IMR-90 (cell line): ENCODE results near the gene LARP4B. TPM values are rescaled to one million over a fixed set of nuclear protein-coding genes. Genes with fewer than 3 reads are reported as not detected.

Experiments
- ATAC-seq: fragments of 200-7000 bp; cut with Tn5 transposase; 2 replicates; pipeline ENCODE4 v1.9.1; 2020; ENCODE audit warnings: low read depth, mild to moderate bottlenecking, moderate library complexity
- BruUV-seq: library from RNA; stranded (reverse); fragments of 400-500 nt; replicated peaks from 2 replicates; lab custom pipeline; 2021; lab: Mats Ljungman, UMichigan
- CTCF ChIA-PET: fragments of 300-600 bp; formaldehyde crosslinking; extraction: SDS; loops from one replicate; lab custom pipeline; 2021; ENCODE audit warnings: antibody characterized with exemption; lab: Yijun Ruan, JAX
- POLR2A ChIA-PET: fragments of 300-600 bp; sonication (Branson Sonifier 250); formaldehyde crosslinking; loops from one replicate; lab custom pipeline; 2022; ENCODE audit warnings: antibody characterized with exemption; ENCODE audit not compliant: unreplicated experiment; lab: Charles Lee
- DNase-seq: peaks from one replicate; pipeline ENCODE4 v3.0.0; 2013
- H2AFZ ChIP-seq: replicated peaks from 2 replicates; pipeline ENCODE3; 2013; ENCODE audit warnings: low read length, mild to moderate bottlenecking; ENCODE audit not compliant: poor library complexity
- H2AK5ac ChIP-seq: 2 replicates; pipeline ENCODE4 v1.6.1; 2013; ENCODE audit warnings: low read depth, low read length, inconsistent platforms
- H2AK9ac ChIP-seq: replicated peaks from 2 replicates; pipeline ENCODE3; 2013; ENCODE audit warnings: mild to moderate bottlenecking, low read depth, low read length, moderate library complexity; ENCODE audit not compliant: poor library complexity
- H2BK120ac ChIP-seq: 2 replicates; pipeline ENCODE4 v1.6.1; 2013; ENCODE audit warnings: low read depth, low read length, inconsistent platforms
- H2BK15ac ChIP-seq: 3 replicates; pipeline ENCODE4 v1.6.1; 2013; ENCODE audit warnings: low read depth, low read length, inconsistent platforms
- H2BK20ac ChIP-seq: 2 replicates; pipeline ENCODE4 v1.6.1; 2013; ENCODE audit warnings: low read depth, mild to moderate bottlenecking, inconsistent platforms, low read length, moderate library complexity
- H2BK5ac ChIP-seq: 2 replicates; pipeline ENCODE4 v1.6.1; 2013; ENCODE audit warnings: mild to moderate bottlenecking, low read depth, low read length, inconsistent platforms; ENCODE audit not compliant: poor library complexity, severe bottlenecking
- H3K14ac ChIP-seq: replicated peaks from 2 replicates; pipeline ENCODE4 v1.6.1; 2013; ENCODE audit warnings: low read depth, low read length, inconsistent platforms
- H3K18ac ChIP-seq: 2 replicates; pipeline ENCODE4 v1.6.1; 2013; ENCODE audit warnings: low read depth, low read length, control low read depth
- H3K23ac ChIP-seq: 2 replicates; pipeline ENCODE4 v1.6.1; 2013; ENCODE audit warnings: low read depth, low read length, inconsistent platforms
- H3K27ac ChIP-seq: 2 replicates; pipeline ENCODE4 v1.5.1; 2013; ENCODE audit warnings: mild to moderate bottlenecking, control low read depth, low read length; ENCODE audit not compliant: insufficient read depth
- H3K27me3 ChIP-seq: 2 replicates; pipeline ENCODE4 v1.6.1; 2013; ENCODE audit warnings: low read length; ENCODE audit not compliant: control insufficient read depth, insufficient read depth
- H3K36me3 ChIP-seq: 2 replicates; pipeline ENCODE4 v1.6.1; 2013; ENCODE audit warnings: low read length, mixed read lengths; ENCODE audit not compliant: control insufficient read depth, insufficient read depth
- H3K4ac ChIP-seq: 2 replicates; pipeline ENCODE4 v1.6.1; 2013; ENCODE audit warnings: low read depth, low read length, inconsistent platforms
- H3K4me1 ChIP-seq: 2 replicates; pipeline ENCODE4 v1.6.1; 2013; ENCODE audit warnings: low read length, mixed read lengths; ENCODE audit not compliant: control insufficient read depth, insufficient read depth
- H3K4me2 ChIP-seq: 2 replicates; pipeline ENCODE4 v1.6.1; 2013; ENCODE audit warnings: low read depth, mild to moderate bottlenecking, control low read depth, low read length, moderate library complexity
- H3K4me3 ChIP-seq: 2 replicates; pipeline ENCODE4 v1.5.1; 2013; ENCODE audit warnings: low read depth, mild to moderate bottlenecking, control low read depth, low read length, moderate library complexity; ENCODE audit not compliant: insufficient read depth
- H3K56ac ChIP-seq: 2 replicates; pipeline ENCODE4 v1.6.1; 2013; ENCODE audit warnings: low read length, inconsistent platforms; ENCODE audit not compliant: insufficient read depth; ENCODE audit errors: extremely low read depth
- H3K79me1 ChIP-seq, 2 experiments: 2 replicates each; pipeline ENCODE4 v1.6.1; 2013; ENCODE audit warnings: low read length in 2 of 2, inconsistent platforms in 1 of 2, low read depth in 1 of 2
- H3K9ac ChIP-seq: 2 replicates; pipeline ENCODE4 v1.6.1; 2013; ENCODE audit warnings: low read depth, low read length, control low read depth
- H3K9me1 ChIP-seq: 2 replicates; pipeline ENCODE4 v1.6.1; 2013; ENCODE audit warnings: low read length, inconsistent platforms; ENCODE audit not compliant: insufficient read depth
- H3K9me3 ChIP-seq: 2 replicates; pipeline ENCODE4 v1.6.1; 2013; ENCODE audit warnings: low read length; ENCODE audit not compliant: control insufficient read depth, insufficient read depth
- H4K20me1 ChIP-seq: 2 replicates; pipeline ENCODE4 v1.6.1; 2013; ENCODE audit warnings: low read length, inconsistent platforms; ENCODE audit not compliant: insufficient read depth
- H4K5ac ChIP-seq: 2 replicates; pipeline ENCODE4 v1.6.1; 2013; ENCODE audit warnings: mild to moderate bottlenecking, low read depth, low read length, control low read depth
- H4K8ac ChIP-seq, 2 experiments: 2 replicates each; pipeline ENCODE4 v1.6.1; 2013; ENCODE audit warnings: low read depth in 2 of 2, low read length in 2 of 2, control low read depth in 1 of 2, inconsistent platforms in 1 of 2
- H4K91ac ChIP-seq: 2 replicates; pipeline ENCODE4 v1.6.1; 2013; ENCODE audit warnings: low read depth, low read length, inconsistent platforms; ENCODE audit not compliant: insufficient read depth
- BHLHE40 ChIP-seq: fragments of 150-350 bp; IDR thresholded peaks from 2 replicates; pipeline ENCODE4 v1.6.1; 2016; ENCODE audit warnings: mild to moderate bottlenecking, low read depth, low read length
- CHD1 ChIP-seq: IDR thresholded peaks from 2 replicates; pipeline ENCODE4 v1.6.1; 2012; ENCODE audit warnings: low read depth, low read length, improper control_type of control experiment
- CTCF ChIP-seq: conservative IDR thresholded peaks from 2 replicates; pipeline ENCODE4 v1.5.1; 2012; ENCODE audit warnings: mild to moderate bottlenecking, low read depth, low read length, improper control_type of control experiment
- ELK1 ChIP-seq: fragments of 150-350 bp; IDR thresholded peaks from 2 replicates; pipeline ENCODE4 v1.6.1; 2016; ENCODE audit warnings: low read depth, mild to moderate bottlenecking, low read length, moderate library complexity, borderline replicate concordance
- MAZ ChIP-seq: IDR thresholded peaks from 2 replicates; pipeline ENCODE4 v1.6.1; 2012; ENCODE audit warnings: low read depth, mild to moderate bottlenecking, low read length, improper control_type of control experiment, moderate library complexity, borderline replicate concordance
- MXI1 ChIP-seq: IDR thresholded peaks from 2 replicates; pipeline ENCODE4 v1.6.1; 2012; ENCODE audit warnings: low read depth, mild to moderate bottlenecking, low read length, moderate library complexity, borderline replicate concordance
- RAD21 ChIP-seq: IDR thresholded peaks from 2 replicates; pipeline ENCODE4 v1.6.1; 2012; ENCODE audit warnings: low read length, improper control_type of control experiment
- SMC3 ChIP-seq: fragments of 150-350 bp; IDR thresholded peaks from 2 replicates; pipeline ENCODE4 v1.6.1; 2016; ENCODE audit warnings: low read depth, mild to moderate bottlenecking, antibody characterized with exemption, low read length, moderate library complexity
- WGBS, 2 experiments: methylation state at CpG; one replicate each; pipeline versions ENCODE4 v1.1.5 to v1.1.7; 2013; ENCODE audit warnings: missing lambda C conversion rate in 2 of 2; ENCODE audit not compliant: insufficient read length in 1 of 2; ENCODE audit errors: extremely low coverage in 2 of 2; 5-methylcytosine and 5-hydroxymethylcytosine counted together
- dilution Hi-C: fragments of 300-500 bp; cut with HindIII; formaldehyde crosslinking; loops from one replicate; pipeline ENCODE4 v1.14.3; 2018; ENCODE audit warnings: low sequenced_read_pairs; ENCODE audit not compliant: unreplicated experiment
- in situ Hi-C: fragments of 300-500 bp; cut with MboI; formaldehyde crosslinking; loops from 3 replicates; pipeline ENCODE4 v1.14.3; 2019; ENCODE audit warnings: low sequenced_read_pairs, inconsistent platforms, mixed read lengths
- intact Hi-C: fragments of 100-400 bp; cut with micrococcal nuclease; formaldehyde crosslinking; loops from 2 replicates; pipeline ENCODE4 v1.10.0; 2022
- polyA plus RNA-seq, 3 experiments: library from polyadenylated mRNA; depleted of rRNA; stranded (reverse); fragments of >200 nt; gene quantifications; 2 replicates each; pipeline ENCODE4 v1.2.3, GENCODE V29; 2012; ENCODE audit warnings: low replicate concordance in 1 of 3
- total RNA-seq: library from RNA; depleted of rRNA; stranded (reverse); fragments of >200 nt; gene quantifications from 2 replicates; pipeline ENCODE4 v1.2.3, GENCODE V29; 2012

The LARP4B gene
- total and polyA plus RNA-seq, 2 of the 4 experiments (the other 2 are of a cell fraction) = 24.3 to 25.5 TPM

GRCh38 chr10:980468-981093 lies 49.1 kb upstream of the LARP4B start:
- Histone ChIP-seq H2AFZ (no peak overlapping the region), H3K9me1 (peaks cover 7% of the 10 kb centered on the region), H2BK15ac (no peak overlapping the region), H3K23ac (no peak overlapping the region), H3K4me3 (no peak overlapping the region), H3K56ac (no peak overlapping the region), H4K8ac (no peak overlapping the region), H3K9me3 (peaks cover 23% of the 10 kb centered on the region), H4K5ac (no peak overlapping the region), H3K79me1 (peaks cover 14 to 25% of the 10 kb centered on the region in 2 experiments), H3K36me3 (peaks cover 2% of the 10 kb centered on the region), H3K27me3 (no peaks in the 10 kb centered on the region), H2BK20ac (no peak overlapping the region), H3K4me1 (peaks cover under 1% of the 10 kb centered on the region; the same call in 1 of the 2 replicates), H2BK5ac (no peak overlapping the region), H2AK5ac (no peak overlapping the region), H3K4ac (no peak overlapping the region), H3K27ac (no peak overlapping the region), H3K14ac (no peak overlapping the region), H3K4me2 (no peak overlapping the region), H3K18ac (no peak overlapping the region), H3K9ac (no peak overlapping the region), H4K91ac (no peak overlapping the region), H2AK9ac (no peak overlapping the region), H2BK120ac (no peak overlapping the region), H4K20me1 (no peaks in the 10 kb centered on the region; the same call in 1 of the 2 replicates)
- 94% methylated on average over 3 of the region's 5 CpGs; no CpG with 5 or more reads in 1 of the 2 experiments for WGBS, 2 experiments
- ATAC-seq (no peak), DNase-seq (no peak)
- intact Hi-C loops = no loop called here
- ChIA-PET POLR2A (no interaction called here), CTCF (no interaction called here)
- dilution Hi-C loops = no loop called here
- TF ChIP-seq MAZ (no peak), MXI1 (no peak), ELK1 (no peak), SMC3 (no peak), CTCF (no peak), CHD1 (no peak), BHLHE40 (no peak), RAD21 (no peak)
- in situ Hi-C loops = no loop called here
- no TSS peak for BruUV-seq
